Fibroblast of villous mesenchyme (primary cell): ENCODE measurements around the gene DLG3. TPM values are rescaled to one million over a fixed set of nuclear protein-coding genes. Genes with fewer than 3 reads are reported as not detected.
A peak's percentile ranks its signal among the peaks of the same experiment; 100 is the strongest.

Experiments used
- DNase-seq: peaks from one replicate; pipeline ENCODE4 v3.0.0-alpha.2; 2010; ENCODE audit warnings: low read depth
- H3K4me3 ChIP-seq: 2 replicates; pipeline ENCODE4 v1.5.1; 2011; ENCODE audit warnings: low read depth, mild to moderate bottlenecking, low read length
- CTCF ChIP-seq: IDR thresholded peaks from 2 replicates; pipeline ENCODE4 v1.5.1; 2012; ENCODE audit warnings: low read depth, mild to moderate bottlenecking, low read length; ENCODE audit not compliant: insufficient read depth
- total RNA-seq: library from RNA; depleted of rRNA; stranded (reverse); fragments of >200 nt; gene quantifications from 2 replicates; pipeline ENCODE4 v1.2.3, GENCODE V29; 2012

Gene DLG3
- total RNA-seq, 1 donor: 11.7 TPM

DNA sequence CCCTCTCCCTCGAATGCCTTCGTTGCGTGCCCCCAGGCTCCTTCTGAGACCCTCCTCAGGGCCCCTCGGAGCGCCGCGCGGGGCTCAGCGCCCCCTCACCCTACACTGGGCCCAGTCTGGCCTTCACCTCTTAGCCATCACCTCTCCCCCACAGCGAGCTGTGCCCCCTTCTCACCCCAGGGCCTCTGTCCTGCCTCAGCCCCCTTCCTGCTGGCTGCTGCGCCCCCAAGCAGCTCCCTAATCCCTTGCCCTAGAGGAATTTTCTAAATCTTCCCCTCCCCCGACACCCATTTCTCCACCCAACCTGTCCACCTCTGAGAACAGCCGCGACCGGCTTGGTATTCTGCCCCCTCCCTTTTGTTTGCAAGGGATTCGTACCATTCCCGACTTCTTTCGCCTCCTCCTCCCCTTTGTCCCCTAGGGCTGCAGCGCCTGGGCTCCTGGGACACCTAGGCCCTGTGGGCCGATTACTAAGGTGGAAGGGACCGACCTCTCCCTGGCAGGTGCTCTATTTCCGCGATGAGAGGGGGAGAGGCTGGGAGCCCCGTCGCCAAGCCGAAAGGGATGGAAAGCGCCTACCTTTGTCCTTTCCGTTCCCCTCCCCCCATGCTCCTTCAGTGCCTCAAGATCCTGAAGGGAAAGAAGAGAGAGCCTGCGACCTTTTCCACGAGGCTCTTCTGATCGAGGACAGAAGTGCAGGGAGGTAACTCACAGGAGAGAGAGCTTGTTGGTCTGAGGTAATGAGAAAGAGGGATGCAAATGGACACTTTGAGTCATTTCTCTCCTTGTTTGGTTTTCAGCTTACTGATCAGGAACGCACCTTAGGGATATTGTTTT, 10.9 kb downstream of the DLG3 start:
- DNase-seq: no peak
- H3K4me3 ChIP-seq: peak overlapping the region; percentile 68
- TF ChIP-seq CTCF: no peak

DNA sequence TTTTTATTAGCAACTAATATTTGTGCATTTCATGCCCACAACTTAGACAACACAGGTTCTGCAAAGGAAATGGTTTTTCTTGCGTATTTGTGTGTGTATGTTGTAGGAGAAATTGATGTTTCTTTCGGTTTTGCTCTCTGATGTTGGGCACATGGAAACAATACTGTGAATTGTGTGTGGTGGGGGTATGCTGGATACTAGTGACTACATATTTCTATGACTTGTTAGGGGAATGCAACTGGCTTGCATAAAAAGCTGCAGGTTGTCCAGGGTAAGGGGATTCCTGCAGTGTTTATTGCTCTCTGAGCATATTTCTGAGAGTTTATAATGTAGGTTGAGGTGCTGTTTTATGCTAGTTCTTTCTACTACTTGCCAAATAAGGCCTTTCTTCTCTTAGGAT, 11.6 kb downstream of the DLG3 start:
- no peak for DNase-seq
- no peak overlapping the region for H3K4me3 ChIP-seq
- TF ChIP-seq CTCF: no peak

DNA sequence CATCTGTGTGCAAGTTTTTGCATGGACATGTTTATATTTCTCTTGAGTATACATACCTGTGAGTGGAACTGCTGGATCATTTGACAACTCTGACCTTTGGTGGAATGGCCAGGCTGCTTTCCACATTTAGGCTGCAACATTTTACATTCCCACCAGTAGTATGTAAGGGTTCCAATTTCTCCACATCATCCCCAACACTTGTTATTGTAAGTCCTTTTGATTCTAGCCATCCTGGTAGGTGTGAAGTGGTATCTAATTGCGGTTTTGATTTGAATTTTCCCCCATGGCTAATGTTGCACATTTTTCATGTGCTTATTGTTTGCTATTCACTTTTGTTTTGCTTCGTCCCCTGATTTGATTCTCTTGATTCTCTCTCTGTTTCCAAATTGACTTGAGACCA, 16.4 kb downstream of the DLG3 start:
- no peak for TF ChIP-seq CTCF
- H3K4me3 ChIP-seq: no peak overlapping the region
- DNase-seq: no peak

- no peak overlapping the region for H3K4me3 ChIP-seq
- no peak for DNase-seq
- no peak for TF ChIP-seq CTCF
These were observed 19.4 kb downstream of the DLG3 start for GRCh38 chrX:70464051-70464450.

DNA sequence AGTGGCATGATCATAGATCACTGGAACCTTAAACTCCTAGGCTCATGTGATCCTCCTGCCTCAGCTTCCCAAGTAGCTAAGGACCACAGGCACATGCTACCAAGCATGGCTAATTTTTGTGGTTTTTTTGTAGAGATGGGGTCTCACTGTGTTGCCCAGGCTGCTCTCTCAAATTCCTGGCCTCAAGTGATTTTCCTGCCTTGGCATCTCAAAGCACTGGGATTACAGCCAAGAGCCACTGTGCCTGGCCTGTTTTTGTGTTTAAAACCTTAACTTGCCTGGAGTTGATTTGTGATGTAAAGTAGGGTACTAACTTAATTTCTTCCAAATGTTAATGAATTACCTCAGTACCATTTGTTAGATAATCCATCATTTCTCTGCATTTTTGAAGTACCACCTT, 22.3 kb downstream of the DLG3 start:
- no peak for TF ChIP-seq CTCF
- DNase-seq: no peak
- no peak overlapping the region for H3K4me3 ChIP-seq

- no peak overlapping the region for H3K4me3 ChIP-seq
- DNase-seq: no peak
- no peak for TF ChIP-seq CTCF
These were observed 24.1 kb downstream of the DLG3 start for GRCh38 chrX:70468709-70469108.

- no peak overlapping the region for H3K4me3 ChIP-seq
- TF ChIP-seq CTCF: no peak
- peak; percentile 16 for DNase-seq
These were observed 26.2 kb downstream of the DLG3 start for GRCh38 chrX:70470850-70471289.
